Esophagus squamous epithelium (tissue), 4 donors: Measurements from ENCODE around the gene SRBD1.

Experiments
- CTCF ChIP-seq, 6 experiments: fragments of 450-650 bp in 4 of 6; fragments of 200-600 bp in 2 of 6; sonication (generic) in 2 of 6; IDR thresholded peaks; one replicate each; pipeline ENCODE4 v1.5.1; 2016 to 2019; ENCODE audit warnings: antibody characterized with exemption in 6 of 6, mild to moderate bottlenecking in 4 of 6, moderate library complexity in 4 of 6
- POLR2A ChIP-seq, 4 donors: fragments of 450-650 bp; IDR thresholded peaks; one replicate each; pipeline ENCODE4 v1.6.1; 2017; ENCODE audit warnings: antibody characterized with exemption in 4 of 4, mild to moderate bottlenecking in 4 of 4, moderate library complexity in 3 of 4

DNA sequence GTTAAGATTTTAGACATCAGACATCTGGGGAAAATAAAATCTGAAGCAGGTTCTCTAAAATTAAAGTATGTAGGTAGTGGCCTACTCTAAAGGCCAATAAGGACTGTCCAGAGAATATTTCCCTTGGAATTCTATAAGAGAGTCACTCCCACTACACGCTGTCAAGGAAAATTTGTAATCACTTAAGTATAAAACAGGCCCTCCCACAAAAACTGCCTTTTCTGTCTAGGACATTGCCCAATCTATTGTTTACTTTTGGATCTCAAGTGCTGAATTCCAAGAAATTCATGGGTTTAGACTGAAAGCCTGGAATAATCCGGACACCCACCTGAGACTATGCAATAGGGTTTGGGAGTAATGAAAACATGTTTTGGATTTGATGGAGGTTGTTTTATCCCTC, 1.7 kb upstream of the SRBD1 start:
- TF ChIP-seq CTCF (IDR thresholded peaks at IDR 0.05) = no peak
- TF ChIP-seq POLR2A (IDR thresholded peaks at IDR 0.05) = no peak
